GM19372 (cell line): ENCODE measurements around the gene RAB27A.

Experiments
- ATAC-seq: cut with Tn5 transposase; IDR thresholded peaks from one replicate; pipeline ENCODE4 v1.9.1; 2021; ENCODE audit warnings: mild to moderate bottlenecking, low read depth, moderate library complexity; ENCODE audit not compliant: unreplicated experiment

The RAB27A gene

DNA sequence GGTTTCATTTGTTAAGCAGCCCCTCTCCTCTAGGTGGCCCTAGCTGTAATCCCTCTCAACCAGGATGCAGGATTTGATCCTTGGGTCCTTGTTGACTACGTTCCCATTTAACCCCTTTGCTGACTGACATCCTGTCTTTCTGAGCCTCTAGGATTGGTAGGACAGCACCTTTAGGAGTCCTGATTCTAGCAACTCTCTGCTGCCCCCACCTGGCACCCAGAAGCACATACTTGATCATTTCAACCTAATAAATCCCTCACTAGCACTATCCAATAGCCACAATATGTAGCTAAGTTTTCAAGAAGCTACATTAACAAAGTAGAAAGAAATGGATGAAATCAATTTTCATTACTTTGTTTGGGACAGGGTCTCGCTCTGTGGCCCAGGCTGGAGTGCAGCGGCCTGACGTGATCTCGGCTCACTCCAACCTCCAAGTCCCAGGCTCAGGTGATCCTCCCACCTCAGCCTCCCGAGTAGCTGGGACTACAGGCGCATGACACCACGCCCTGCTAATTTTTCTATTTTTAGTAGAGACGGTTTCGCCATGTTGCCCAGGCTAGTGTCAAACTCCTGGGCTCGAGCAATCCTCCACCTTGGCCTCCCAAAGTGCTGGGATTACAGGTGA is 121.2 kb downstream of the RAB27A start:
- ATAC-seq, result peak; percentile 87

DNA sequence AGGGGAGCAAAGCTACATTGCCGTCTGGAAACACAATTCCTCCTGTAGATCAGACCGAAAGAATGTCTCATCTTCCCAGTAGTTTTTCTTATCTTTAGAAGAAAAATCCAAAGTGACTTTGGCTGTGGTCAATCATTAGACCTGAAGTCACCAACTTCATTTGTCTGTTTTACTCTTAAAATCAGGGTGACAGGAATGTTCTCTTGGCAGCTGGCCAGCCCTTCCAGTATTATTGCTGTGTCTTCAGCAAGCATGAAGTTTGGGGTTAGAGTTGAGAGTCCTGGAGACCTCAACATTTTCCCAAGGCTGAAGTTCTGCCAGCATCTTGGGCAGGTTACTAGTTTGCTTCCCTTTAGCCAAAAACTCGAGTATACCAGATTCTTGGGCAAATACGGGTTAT is 125.3 kb downstream of the RAB27A start:
- no peak for ATAC-seq
